Adrenal gland (tissue), 5 donors: Measurements from ENCODE around the gene ENTPD3.

Experiments
- POLR2A ChIP-seq, 2 donors: fragments of 450-650 bp; IDR thresholded peaks; one replicate each; pipeline ENCODE4 v1.6.1; 2017; ENCODE audit warnings: antibody characterized with exemption in 2 of 2, mild to moderate bottlenecking in 2 of 2, moderate library complexity in 1 of 2
- TF ChIP-seq, protein P1 (sequence below), 6 experiments: fragments of 450-650 bp in 4 of 6; fragments of 200-600 bp in 2 of 6; sonication (generic) in 1 of 6; IDR thresholded peaks; 1 replicate in 5 of 6; 2 replicates in 1 of 6; pipeline versions ENCODE4 v1.5.1 to v1.8.0; 2016 to 2021; ENCODE audit warnings: antibody characterized with exemption in 6 of 6, mild to moderate bottlenecking in 2 of 6, moderate library complexity in 1 of 6
- donor health status: DM: no; HTN: no; CAD: no.

DNA sequence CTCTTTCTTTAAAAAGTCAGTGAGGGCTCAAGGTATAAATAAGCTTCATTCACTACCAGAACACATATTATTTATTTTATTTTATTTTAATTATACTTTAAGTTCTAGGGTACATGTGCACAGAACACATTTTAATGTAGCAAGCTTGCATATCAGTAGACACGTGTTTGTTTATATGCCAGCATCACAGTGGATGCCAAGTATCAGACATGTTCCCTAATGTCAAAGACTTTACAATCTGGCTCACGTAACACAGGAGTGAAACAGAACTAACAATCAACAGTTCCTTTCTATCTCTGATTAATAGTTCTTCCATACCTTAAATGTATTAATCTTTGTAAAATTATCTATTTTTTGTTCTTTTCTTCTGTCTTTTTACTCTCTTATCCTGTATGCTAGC, 23.3 kb upstream of the ENTPD3 start:
- TF ChIP-seq, protein P1, sequence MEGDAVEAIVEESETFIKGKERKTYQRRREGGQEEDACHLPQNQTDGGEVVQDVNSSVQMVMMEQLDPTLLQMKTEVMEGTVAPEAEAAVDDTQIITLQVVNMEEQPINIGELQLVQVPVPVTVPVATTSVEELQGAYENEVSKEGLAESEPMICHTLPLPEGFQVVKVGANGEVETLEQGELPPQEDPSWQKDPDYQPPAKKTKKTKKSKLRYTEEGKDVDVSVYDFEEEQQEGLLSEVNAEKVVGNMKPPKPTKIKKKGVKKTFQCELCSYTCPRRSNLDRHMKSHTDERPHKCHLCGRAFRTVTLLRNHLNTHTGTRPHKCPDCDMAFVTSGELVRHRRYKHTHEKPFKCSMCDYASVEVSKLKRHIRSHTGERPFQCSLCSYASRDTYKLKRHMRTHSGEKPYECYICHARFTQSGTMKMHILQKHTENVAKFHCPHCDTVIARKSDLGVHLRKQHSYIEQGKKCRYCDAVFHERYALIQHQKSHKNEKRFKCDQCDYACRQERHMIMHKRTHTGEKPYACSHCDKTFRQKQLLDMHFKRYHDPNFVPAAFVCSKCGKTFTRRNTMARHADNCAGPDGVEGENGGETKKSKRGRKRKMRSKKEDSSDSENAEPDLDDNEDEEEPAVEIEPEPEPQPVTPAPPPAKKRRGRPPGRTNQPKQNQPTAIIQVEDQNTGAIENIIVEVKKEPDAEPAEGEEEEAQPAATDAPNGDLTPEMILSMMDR (IDR thresholded peaks at IDR 0.05): no peak
- no peak for TF ChIP-seq POLR2A (IDR thresholded peaks at IDR 0.05)
